GM15510 (cell line): ENCODE measurements around the gene SCYGR2.

ENCODE experiments used
- POLR2A ChIP-seq: IDR thresholded peaks from 3 replicates; pipeline ENCODE4 v1.6.1; 2011; ENCODE audit warnings: borderline replicate concordance; ENCODE audit not compliant: insufficient read length; ENCODE audit errors: extremely low read depth

SCYGR2 gene

GRCh38 chr2:227597998-227598397 is 695 bp upstream of the SCYGR2 start:
- no peak for TF ChIP-seq POLR2A

DNA sequence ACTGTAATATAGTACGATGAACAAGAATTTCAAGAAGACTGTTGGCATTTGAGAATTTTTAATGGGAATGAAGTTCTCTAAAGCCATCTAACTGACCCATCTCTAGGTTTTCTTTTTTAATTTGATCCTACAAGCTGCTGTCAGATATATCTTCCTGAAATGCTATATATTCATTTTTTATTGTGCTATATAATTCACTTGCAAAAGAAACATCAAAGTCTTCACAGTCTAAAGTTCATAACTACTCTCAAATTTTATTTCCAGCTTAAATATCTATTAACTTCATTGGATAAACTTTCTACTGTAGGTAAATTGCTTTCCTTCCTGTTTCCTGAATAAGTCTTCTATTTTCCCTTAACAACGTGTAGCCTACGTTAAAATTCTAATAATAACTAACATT is 3.7 kb downstream of the SCYGR2 start:
- TF ChIP-seq POLR2A, result no peak

- TF ChIP-seq POLR2A, result no peak
Observed at GRCh38 chr2:227606476-227606875, 7.8 kb downstream of the SCYGR2 start.

DNA sequence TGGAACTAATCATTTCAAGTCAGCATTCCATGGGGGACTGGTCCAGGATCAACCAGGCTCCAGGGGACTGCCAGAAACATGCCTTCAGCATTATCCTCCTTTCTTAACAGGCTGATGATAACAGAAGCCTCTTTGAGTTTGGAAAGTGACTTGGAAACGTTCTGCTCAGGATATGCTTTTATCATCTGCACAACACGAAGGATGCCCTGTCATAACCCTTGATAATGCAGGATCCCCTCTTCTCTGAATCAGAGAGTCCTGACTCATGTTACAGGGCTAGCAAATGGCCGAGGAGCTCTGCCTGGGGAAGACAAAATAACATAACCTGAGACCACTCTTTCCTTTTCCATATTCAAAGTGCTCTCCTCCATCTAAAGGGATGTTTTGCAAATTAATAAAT is 9.2 kb downstream of the SCYGR2 start:
- no peak for TF ChIP-seq POLR2A

DNA sequence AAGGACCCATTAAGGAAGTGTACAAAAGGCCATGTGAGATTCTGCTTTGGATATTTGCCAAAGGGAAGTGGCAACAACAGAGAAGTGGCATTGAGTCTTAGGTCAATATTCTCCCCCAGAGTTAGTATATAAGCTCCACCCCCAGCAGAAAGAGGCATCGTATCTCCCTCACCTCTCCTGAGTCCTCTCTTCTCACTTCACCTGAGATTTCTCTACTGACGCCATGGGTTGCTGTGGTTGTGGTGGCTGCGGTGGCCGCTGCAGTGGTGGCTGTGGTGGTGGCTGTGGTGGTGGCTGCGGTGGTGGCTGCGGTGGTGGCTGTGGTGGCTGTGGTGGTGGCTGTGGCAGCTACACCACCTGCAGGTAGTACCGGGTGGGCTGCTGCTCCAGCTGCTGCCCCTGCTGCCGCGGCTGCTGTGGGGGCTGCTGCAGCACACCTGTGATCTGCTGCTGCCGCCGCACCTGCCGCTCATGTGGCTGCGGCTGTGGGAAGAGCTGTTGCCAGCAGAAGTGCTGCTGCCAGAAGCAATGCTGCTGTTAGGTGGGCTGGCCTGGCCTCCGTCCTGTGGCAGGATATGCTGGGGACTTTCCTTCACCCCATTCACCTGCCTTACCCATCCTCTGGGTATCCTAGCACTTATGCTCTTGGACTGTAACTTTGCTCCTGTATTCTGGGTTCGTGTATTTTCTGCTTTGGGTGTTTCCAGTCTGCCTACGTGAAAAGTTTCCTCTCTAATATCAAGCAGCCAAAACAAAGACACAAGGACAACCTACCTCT is 10.1 kb downstream of the SCYGR2 start:
- TF ChIP-seq POLR2A, result no peak

DNA sequence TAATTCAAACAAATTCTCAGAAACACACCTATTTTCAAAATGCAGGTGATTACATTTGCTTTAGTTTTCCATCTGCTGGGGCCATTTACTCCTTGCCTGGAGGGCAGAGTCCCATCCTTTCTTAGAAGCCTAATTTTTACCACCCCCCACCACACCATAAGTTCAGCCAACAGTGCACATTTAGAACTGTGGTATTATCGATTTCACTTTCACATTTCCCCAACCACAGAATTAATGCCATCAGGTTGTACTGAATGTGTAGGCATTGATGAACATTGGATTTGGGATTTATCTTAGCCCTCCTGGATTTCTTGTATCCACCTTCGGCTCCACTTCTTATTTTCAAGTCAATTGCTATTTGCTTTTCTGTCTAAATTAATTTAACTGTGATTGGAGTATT is 11.4 kb downstream of the SCYGR2 start:
- TF ChIP-seq POLR2A, result no peak

DNA sequence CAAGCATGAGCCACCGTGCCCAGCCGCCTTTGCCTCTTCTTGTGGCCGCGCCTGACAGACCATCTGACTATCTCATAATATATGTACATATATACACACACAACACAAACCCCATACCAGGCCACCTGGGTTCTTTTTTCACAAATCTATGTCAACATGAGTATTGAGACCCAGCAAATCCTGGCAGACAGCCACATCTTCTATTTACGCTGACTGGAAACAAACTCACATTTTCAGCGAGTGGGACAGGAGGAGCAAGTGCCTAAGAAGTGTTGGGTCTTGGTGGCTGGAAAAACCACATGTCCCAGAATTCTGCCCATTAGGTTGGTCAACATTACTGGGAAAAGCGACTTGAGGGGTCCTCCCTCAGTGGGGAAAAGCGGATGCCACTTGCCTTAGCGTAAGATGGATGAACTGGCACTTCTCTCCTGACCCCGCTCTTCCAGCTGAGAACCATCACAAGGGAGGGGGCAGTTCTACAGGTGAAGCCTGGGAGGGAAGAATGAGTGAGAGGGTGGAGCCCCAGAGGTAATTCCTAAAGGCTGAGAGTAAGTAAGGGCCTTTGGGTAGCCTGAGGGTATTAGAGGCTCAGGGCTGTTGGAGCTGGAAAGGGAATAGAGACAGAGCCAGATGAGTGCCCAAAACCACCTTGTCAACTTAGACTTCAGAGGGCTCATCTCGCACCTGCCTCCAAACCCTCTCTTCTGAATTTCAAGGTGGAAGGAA is 14.0 kb downstream of the SCYGR2 start:
- no peak for TF ChIP-seq POLR2A

GRCh38 chr2:227613272-227613660 is 14.6 kb downstream of the SCYGR2 start:
- TF ChIP-seq POLR2A, result no peak

GRCh38 chr2:227614246-227614645 is 15.6 kb downstream of the SCYGR2 start:
- no peak for TF ChIP-seq POLR2A

- no peak for TF ChIP-seq POLR2A
Observed at GRCh38 chr2:227614740-227615139, 16.0 kb downstream of the SCYGR2 start, which contains the start of gene SCYGR3. Gene SCYGR3, minus strand, starts transcription at chr2:227614840. Its CDS starts 0 bp downstream, at chr2:227614840.

DNA sequence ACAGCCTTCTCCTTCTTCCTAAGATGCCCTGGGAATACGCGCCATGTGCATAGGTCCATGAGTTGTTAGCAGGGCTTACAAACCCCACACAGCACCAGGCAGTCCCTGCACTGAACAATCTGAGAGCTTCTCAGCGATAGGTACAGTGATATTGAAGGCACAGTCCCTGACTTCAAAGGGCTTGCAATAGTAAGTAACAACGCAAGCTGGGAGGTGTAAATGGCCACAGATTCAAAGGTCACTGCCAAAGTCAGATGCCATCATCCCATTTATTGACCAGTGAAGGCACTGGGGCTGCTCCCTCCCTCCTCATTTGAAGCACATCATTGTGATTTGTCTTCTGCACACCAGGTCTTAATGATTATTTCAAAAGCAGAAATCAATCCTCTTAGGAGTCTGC is 16.5 kb downstream of the SCYGR2 start:
- no peak for TF ChIP-seq POLR2A

- TF ChIP-seq POLR2A, result no peak
Observed at GRCh38 chr2:227615906-227616305, 17.2 kb downstream of the SCYGR2 start.

GRCh38 chr2:227616631-227617030 is 17.9 kb downstream of the SCYGR2 start:
- TF ChIP-seq POLR2A, result no peak

GRCh38 chr2:227617316-227618230 is 18.9 kb downstream of the SCYGR2 start, which contains the start of gene SCYGR4:
Gene SCYGR4, plus strand, starts transcription at chr2:227617498. Its CDS starts 0 bp downstream, at chr2:227617498.
- no peak for TF ChIP-seq POLR2A

DNA sequence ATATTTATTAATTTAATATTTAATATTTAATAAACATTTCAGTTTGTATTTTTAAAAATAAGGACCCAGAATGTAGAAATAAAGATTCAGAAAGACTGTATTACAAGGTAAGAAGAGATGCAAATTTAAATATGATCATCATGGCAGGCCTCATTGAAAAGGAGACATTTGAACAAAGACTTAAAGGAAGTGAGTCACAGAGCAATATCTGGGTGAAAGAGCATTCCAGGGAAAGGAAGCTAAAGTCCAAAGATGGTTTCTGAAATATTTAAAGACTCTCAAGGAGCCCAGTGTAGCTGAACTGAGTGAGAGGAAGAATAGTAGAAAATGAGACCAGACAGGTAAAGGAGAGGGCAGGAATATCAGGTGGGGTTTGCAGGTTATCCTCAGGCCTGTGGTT is 24.5 kb downstream of the SCYGR2 start:
- no peak for TF ChIP-seq POLR2A
